ENCODE data around the gene RBM39. TPM values are rescaled to one million over a fixed set of nuclear protein-coding genes. Genes with fewer than 3 reads are reported as not detected.

The RBM39 gene
- total and polyA plus RNA-seq, 2 of the 13 experiments (the other 11 are each of a cell fraction or from before 2014, with no cell fraction given) = 788 to 920 TPM

DNA sequence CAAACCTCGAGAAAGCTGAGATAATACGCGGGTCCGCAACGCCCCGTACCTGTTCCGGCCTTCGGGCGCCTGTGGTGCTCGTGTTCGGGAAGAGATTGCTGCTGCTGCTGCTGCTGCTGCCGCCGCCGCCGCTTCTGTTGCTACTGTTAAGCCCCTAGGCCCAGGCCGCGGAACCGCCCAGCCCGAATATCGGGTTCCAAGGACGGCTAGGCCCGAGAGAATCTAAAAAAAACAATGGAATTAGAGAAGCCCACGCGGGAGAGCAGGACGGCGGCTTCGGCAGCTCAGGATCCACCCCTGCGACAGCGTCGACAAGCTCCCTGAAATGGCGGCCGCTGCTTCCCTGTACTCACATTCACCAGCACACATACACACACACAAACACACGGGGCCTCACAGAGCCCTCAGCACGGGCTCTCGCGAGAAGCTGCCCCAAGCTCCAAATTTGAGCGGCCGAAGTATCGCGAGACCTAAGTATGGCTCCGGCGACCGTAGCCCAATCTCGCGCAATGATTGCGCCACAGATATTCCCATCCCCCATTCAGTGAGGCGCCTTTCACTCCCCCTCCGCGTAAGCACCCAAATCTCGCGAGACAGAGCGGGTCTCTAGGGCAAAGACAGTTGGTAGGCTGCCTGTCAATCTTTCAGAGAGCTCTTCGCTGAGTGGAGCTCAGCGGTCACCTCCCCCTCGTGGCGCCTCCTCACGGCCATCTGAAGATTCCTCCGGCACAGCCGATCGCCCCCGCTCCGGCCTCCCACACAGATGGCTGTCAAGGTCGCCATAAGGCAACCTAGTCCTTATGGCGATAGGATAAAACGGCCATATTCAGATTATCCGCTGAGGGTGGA, at the start of gene RBM39 (continued):
- TF ChIP-seq GPN1 (CRISPR knock-in tag; IDR thresholded peaks at IDR 0.05; ENCODE audit: borderline replicate concordance) = peak; percentile 85; the same call in 1 of the 2 replicates
- 0 out of 2 replicates have a peak, but pooled peaks have one; percentile 70 for TF ChIP-seq ZNF75D (CRISPR knock-in tag; IDR thresholded peaks at IDR 0.05; ENCODE audit: borderline replicate concordance)
- peak; percentile 100 for TF ChIP-seq YEATS2 (CRISPR knock-in tag; IDR thresholded peaks at IDR 0.05; ENCODE audit: borderline replicate concordance)
- 0 out of 2 replicates have a peak, but pooled peaks have one; percentile 96 for TF ChIP-seq ZNF780A (CRISPR knock-in tag; IDR thresholded peaks at IDR 0.05)
- TF ChIP-seq, protein P1, sequence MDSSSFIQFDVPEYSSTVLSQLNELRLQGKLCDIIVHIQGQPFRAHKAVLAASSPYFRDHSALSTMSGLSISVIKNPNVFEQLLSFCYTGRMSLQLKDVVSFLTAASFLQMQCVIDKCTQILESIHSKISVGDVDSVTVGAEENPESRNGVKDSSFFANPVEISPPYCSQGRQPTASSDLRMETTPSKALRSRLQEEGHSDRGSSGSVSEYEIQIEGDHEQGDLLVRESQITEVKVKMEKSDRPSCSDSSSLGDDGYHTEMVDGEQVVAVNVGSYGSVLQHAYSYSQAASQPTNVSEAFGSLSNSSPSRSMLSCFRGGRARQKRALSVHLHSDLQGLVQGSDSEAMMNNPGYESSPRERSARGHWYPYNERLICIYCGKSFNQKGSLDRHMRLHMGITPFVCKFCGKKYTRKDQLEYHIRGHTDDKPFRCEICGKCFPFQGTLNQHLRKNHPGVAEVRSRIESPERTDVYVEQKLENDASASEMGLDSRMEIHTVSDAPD (CRISPR knock-in tag; IDR thresholded peaks at IDR 0.05) = peak; percentile 90
- TF ChIP-seq, protein P2, sequence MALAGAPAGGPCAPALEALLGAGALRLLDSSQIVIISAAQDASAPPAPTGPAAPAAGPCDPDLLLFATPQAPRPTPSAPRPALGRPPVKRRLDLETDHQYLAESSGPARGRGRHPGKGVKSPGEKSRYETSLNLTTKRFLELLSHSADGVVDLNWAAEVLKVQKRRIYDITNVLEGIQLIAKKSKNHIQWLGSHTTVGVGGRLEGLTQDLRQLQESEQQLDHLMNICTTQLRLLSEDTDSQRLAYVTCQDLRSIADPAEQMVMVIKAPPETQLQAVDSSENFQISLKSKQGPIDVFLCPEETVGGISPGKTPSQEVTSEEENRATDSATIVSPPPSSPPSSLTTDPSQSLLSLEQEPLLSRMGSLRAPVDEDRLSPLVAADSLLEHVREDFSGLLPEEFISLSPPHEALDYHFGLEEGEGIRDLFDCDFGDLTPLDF (CRISPR knock-in tag; IDR thresholded peaks at IDR 0.05) = peak; percentile 94
- TF ChIP-seq, protein P3, sequence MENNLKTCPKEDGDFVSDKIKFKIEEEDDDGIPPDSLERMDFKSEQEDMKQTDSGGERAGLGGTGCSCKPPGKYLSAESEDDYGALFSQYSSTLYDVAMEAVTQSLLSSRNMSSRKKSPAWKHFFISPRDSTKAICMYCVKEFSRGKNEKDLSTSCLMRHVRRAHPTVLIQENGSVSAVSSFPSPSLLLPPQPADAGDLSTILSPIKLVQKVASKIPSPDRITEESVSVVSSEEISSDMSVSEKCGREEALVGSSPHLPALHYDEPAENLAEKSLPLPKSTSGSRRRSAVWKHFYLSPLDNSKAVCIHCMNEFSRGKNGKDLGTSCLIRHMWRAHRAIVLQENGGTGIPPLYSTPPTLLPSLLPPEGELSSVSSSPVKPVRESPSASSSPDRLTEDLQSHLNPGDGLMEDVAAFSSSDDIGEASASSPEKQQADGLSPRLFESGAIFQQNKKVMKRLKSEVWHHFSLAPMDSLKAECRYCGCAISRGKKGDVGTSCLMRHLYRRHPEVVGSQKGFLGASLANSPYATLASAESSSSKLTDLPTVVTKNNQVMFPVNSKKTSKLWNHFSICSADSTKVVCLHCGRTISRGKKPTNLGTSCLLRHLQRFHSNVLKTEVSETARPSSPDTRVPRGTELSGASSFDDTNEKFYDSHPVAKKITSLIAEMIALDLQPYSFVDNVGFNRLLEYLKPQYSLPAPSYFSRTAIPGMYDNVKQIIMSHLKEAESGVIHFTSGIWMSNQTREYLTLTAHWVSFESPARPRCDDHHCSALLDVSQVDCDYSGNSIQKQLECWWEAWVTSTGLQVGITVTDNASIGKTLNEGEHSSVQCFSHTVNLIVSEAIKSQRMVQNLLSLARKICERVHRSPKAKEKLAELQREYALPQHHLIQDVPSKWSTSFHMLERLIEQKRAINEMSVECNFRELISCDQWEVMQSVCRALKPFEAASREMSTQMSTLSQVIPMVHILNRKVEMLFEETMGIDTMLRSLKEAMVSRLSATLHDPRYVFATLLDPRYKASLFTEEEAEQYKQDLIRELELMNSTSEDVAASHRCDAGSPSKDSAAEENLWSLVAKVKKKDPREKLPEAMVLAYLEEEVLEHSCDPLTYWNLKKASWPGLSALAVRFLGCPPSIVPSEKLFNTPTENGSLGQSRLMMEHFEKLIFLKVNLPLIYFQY (CRISPR knock-in tag; IDR thresholded peaks at IDR 0.05; ENCODE audit: borderline replicate concordance) = peak; percentile 93; the same call in 1 of the 2 replicates
- TF ChIP-seq ESRRA (CRISPR knock-in tag; IDR thresholded peaks at IDR 0.05; ENCODE audit: low read depth) = peak; percentile 83
- peak; percentile 98 for TF ChIP-seq ZSCAN12 (CRISPR knock-in tag; IDR thresholded peaks at IDR 0.05)
- peak; percentile 85 for TF ChIP-seq ZNF335 (CRISPR knock-in tag; IDR thresholded peaks at IDR 0.05)
- TF ChIP-seq, protein P4, sequence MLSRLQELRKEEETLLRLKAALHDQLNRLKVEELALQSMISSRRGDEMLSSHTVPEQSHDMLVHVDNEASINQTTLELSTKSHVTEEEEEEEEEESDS (CRISPR knock-in tag; IDR thresholded peaks at IDR 0.05; ENCODE audit: borderline replicate concordance) = peak; percentile 87; the same call in 1 of the 2 replicates
- TF ChIP-seq ZNF264 (CRISPR knock-in tag; IDR thresholded peaks at IDR 0.05) = peak; percentile 99
- TF ChIP-seq ZNF660 (CRISPR knock-in tag; IDR thresholded peaks at IDR 0.05; ENCODE audit: borderline replicate concordance, low read depth) = peak; percentile 28; the same call in 1 of the 2 replicates
- TF ChIP-seq, protein P5, sequence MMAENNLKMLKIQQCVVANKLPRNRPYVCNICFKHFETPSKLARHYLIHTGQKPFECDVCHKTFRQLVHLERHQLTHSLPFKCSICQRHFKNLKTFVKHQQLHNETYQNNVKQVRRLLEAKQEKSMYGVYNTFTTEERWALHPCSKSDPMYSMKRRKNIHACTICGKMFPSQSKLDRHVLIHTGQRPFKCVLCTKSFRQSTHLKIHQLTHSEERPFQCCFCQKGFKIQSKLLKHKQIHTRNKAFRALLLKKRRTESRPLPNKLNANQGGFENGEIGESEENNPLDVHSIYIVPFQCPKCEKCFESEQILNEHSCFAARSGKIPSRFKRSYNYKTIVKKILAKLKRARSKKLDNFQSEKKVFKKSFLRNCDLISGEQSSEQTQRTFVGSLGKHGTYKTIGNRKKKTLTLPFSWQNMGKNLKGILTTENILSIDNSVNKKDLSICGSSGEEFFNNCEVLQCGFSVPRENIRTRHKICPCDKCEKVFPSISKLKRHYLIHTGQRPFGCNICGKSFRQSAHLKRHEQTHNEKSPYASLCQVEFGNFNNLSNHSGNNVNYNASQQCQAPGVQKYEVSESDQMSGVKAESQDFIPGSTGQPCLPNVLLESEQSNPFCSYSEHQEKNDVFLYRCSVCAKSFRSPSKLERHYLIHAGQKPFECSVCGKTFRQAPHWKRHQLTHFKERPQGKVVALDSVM (CRISPR knock-in tag; IDR thresholded peaks at IDR 0.05) = peak; percentile 71; the same call in 1 of the 2 replicates
- TF ChIP-seq, protein P6, sequence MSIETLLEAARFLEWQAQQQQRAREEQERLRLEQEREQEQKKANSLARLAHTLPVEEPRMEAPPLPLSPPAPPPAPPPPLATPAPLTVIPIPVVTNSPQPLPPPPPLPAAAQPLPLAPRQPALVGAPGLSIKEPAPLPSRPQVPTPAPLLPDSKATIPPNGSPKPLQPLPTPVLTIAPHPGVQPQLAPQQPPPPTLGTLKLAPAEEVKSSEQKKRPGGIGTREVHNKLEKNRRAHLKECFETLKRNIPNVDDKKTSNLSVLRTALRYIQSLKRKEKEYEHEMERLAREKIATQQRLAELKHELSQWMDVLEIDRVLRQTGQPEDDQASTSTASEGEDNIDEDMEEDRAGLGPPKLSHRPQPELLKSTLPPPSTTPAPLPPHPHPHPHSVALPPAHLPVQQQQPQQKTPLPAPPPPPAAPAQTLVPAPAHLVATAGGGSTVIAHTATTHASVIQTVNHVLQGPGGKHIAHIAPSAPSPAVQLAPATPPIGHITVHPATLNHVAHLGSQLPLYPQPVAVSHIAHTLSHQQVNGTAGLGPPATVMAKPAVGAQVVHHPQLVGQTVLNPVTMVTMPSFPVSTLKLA (IDR thresholded peaks at IDR 0.05) = peak; percentile 77
- TF ChIP-seq NCOA5 (CRISPR knock-in tag; IDR thresholded peaks at IDR 0.05) = peak; percentile 81; the same call in 1 of the 2 replicates
- TF ChIP-seq SCMH1 (CRISPR knock-in tag; IDR thresholded peaks at IDR 0.05; ENCODE audit: borderline replicate concordance) = no peak
